Measurements from ENCODE around the gene TRIM7. TPM values are rescaled to one million over a fixed set of nuclear protein-coding genes. Genes with fewer than 3 reads are reported as not detected.

The TRIM7 gene
- total and polyA plus RNA-seq, 12 donors, result 3.9 to 30.8 (median 6.0) TPM

DNA sequence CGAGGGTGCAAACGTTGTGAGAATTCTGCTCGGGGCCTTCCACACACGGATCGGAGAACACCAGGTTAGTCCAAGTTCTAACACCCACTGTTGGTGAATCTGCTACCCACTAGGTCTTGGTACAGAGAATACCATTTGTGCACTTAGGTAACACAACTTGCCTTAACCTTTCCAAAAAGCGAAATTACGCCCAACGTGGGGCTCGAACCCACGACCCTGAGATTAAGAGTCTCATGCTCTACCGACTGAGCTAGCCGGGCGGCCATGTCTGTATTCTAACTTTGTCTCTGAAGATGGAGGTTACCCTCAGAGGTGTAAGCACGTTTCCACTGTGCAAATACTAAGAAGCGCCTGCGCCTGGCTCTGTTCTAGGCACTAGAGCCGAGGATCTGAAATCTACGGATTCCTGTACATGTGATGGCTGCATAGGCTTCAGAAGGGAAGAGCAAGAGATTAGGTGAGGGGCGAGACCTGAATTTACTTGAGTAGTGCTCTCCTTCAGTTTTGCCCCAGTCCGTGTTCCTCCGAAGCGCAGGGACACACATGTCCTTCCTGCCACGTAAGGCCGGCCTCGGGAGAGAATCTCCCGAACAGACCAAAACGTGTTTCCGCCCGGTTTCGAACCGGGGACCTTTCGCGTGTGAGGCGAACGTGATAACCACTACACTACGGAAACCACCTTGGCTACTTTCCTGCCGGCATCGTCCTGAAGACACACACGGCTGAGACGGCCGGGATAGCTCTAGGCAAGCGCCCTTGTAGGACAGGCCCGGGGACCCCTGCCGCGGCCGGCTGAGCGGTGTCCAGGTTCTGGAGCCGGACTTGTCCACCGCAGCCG lies 17.0 kb upstream of the TRIM7 start:
- Histone ChIP-seq H3K4me1 (peaks cover under 1 to 54% (median 18%) of the 10 kb centered on the region in 9 donors), H3K9me3 (no peaks in the 10 kb centered on the region), H3K27me3 (peaks cover 0 to 7% (median 0%) of the 10 kb centered on the region in 7 donors), H3K27ac (peak overlapping the region; percentile 84 to 99 (median 96)), H3K4me3 (peak overlapping the region; percentile 32 to 96 (median 78)), H3K36me3 (peaks cover 0 to 7% (median 0%) of the 10 kb centered on the region in 9 donors)
- peak; percentile 91 to 94 for DNase-seq
- intact Hi-C loops (cut with DNase I), result loop anchor here in 7 of 10 donors (1.0 to 2.0 kb wide), 6 partner anchors 15 to 39 kb away; partner anchors contain the start of gene TRIM52 (in 1 of the 7)
- TF ChIP-seq, protein P1, sequence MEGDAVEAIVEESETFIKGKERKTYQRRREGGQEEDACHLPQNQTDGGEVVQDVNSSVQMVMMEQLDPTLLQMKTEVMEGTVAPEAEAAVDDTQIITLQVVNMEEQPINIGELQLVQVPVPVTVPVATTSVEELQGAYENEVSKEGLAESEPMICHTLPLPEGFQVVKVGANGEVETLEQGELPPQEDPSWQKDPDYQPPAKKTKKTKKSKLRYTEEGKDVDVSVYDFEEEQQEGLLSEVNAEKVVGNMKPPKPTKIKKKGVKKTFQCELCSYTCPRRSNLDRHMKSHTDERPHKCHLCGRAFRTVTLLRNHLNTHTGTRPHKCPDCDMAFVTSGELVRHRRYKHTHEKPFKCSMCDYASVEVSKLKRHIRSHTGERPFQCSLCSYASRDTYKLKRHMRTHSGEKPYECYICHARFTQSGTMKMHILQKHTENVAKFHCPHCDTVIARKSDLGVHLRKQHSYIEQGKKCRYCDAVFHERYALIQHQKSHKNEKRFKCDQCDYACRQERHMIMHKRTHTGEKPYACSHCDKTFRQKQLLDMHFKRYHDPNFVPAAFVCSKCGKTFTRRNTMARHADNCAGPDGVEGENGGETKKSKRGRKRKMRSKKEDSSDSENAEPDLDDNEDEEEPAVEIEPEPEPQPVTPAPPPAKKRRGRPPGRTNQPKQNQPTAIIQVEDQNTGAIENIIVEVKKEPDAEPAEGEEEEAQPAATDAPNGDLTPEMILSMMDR (IDR thresholded peaks at IDR 0.05), result no peak
- ATAC-seq, result peak; percentile 57 to 81 (median 72)
- 4 to 7% methylated on average over 50 of the region's 50 CpGs for WGBS, 2 donors

DNA sequence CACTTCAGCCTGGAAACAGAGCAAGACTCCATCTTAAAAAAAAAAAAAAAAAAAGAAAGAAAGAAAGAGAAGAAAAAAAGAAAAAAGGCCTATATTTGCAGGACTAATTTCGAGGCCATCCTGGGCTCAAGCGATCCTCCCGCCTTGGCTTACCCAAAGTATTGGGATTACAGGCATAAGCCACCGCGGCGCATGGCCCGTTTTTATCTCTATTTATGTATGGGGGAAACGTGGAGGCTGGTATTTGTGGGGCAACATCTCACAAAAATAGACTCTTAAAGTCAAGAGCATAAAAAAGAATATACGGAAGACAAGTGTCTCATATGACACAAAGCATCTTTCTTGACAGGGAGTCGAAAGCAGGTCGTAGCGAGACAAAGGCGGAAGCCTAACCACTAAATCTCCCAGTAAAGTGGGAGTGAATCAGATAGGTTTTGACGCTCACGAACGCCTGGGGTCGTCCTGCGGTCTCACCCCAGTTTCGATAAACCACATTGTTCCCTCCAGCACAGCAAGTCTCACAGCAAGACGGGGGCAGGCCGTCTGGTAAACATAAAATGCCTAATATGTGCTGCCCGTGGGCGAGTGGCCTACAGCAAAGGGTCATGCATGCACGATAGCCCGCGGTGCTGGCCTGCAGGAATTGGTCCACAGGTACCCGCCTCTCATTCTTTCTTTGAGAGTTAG lies 16.3 kb upstream of the TRIM7 start:
- peak overlapping the region in 5 of 10 donors; percentile 66 to 89 (median 87) for H3K4me3 ChIP-seq
- DNase-seq (no peak), ATAC-seq (no peak)
- 57 to 68% methylated on average over 27 of the region's 27 CpGs for WGBS, 2 donors
- TF ChIP-seq, protein P1 (IDR thresholded peaks at IDR 0.05), result no peak
- no peaks in the 10 kb centered on the region for H3K9me3 ChIP-seq
- H3K36me3 ChIP-seq, result no peaks in the 10 kb centered on the region
- H3K27ac ChIP-seq, result peak overlapping the region in 9 of 10 donors; percentile 90 to 99 (median 97)
- intact Hi-C loops (cut with DNase I), result no loop called here
- H3K4me1 ChIP-seq, result peaks cover 3 to 59% (median 24%) of the 10 kb centered on the region in 9 donors
- H3K27me3 ChIP-seq, result peaks cover 0 to 7% (median 0%) of the 10 kb centered on the region in 7 donors

DNA sequence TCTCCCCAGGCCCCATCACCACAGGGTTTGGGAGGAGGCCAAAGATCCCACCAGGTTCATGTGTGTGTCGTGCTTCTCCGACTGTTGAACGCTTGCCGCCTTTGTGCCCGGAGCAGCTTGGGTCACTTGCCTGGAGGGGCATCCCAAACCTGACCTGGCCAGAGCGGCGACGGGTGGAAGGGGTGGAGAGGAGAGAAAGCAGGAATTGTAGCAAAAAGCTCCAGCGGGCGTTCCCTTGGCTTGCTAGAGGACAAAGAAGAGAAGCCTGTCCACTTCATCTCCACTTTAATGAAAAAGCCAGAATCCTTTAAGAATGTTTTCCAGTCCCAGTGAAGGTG lies 15.2 kb upstream of the TRIM7 start:
- H3K4me1 ChIP-seq, result peaks cover 3 to 58% (median 25%) of the 10 kb centered on the region in 9 donors
- intact Hi-C loops (cut with DNase I), result no loop called here
- no peak overlapping the region for H3K4me3 ChIP-seq
- H3K27me3 ChIP-seq, result peaks cover 0 to 7% (median 0%) of the 10 kb centered on the region in 7 donors
- WGBS, 2 donors, result 91 to 92% methylated on average over 10 of the region's 10 CpGs
- H3K9me3 ChIP-seq, result no peaks in the 10 kb centered on the region
- H3K27ac ChIP-seq, result no peak overlapping the region
- DNase-seq (no peak), ATAC-seq (no peak)
- TF ChIP-seq, protein P1 (IDR thresholded peaks at IDR 0.05), result no peak
- no peaks in the 10 kb centered on the region for H3K36me3 ChIP-seq

Measured in heart right ventricle (tissue), 16 donors.